HCT116 (cell line): Measurements from ENCODE around the gene CNR2. TPM values are rescaled to one million over a fixed set of nuclear protein-coding genes. Genes with fewer than 3 reads are reported as not detected.

Experiments used
- ATAC-seq: fragments of 200-7000 bp; cut with Tn5 transposase; 2 replicates; pipeline ENCODE4 v1.9.1; 2020; ENCODE audit warnings: mild to moderate bottlenecking, moderate library complexity
- BruUV-seq: library from RNA; stranded (reverse); fragments of 400-500 nt; replicated peaks from 2 replicates; lab custom pipeline; 2021; lab: Mats Ljungman, UMichigan
- CTCF ChIA-PET: fragments of 300-600 bp; sonication (Branson Sonifier 250); formaldehyde crosslinking; loops from one replicate; lab custom pipeline; 2021; ENCODE audit warnings: antibody characterized with exemption; lab: Charles Lee
- POLR2A ChIA-PET: fragments of 300-600, 350-600 bp; sonication (Branson Sonifier 250); formaldehyde crosslinking; loops from one replicate; lab custom pipeline; 2021; ENCODE audit warnings: antibody characterized with exemption; lab: Charles Lee
- RAD21 ChIA-PET, 2 experiments: fragments of 300-600 bp; sonication (Branson Sonifier 250); formaldehyde crosslinking; loops; one replicate each; lab custom pipeline; 2023; ENCODE audit warnings: low total read pairs in 2 of 2; ENCODE audit not compliant: uncharacterized antibody in 2 of 2, unreplicated experiment in 2 of 2, low non-redundant PET in 1 of 2; lab: Charles Lee
- DNase-seq: peaks from one replicate; pipeline ENCODE4 v3.0.0-alpha.2; 2010; ENCODE audit warnings: low read depth, low spot score
- H2AFZ ChIP-seq: fragments of 200-600 bp; shearing (Covaris generic), sonication (generic); 2 replicates; pipeline ENCODE4 v1.6.1; 2017; ENCODE audit warnings: low read depth, mixed run types, mixed read lengths, antibody characterized with exemption, low read length; ENCODE audit not compliant: poor library complexity, severe bottlenecking
- H3K27ac ChIP-seq: 2 replicates; pipeline ENCODE4 v1.5.1; 2012; ENCODE audit warnings: low read depth, low read length
- H3K27me3 ChIP-seq: fragments of 200-600 bp; sonication (generic); 2 replicates; pipeline ENCODE4 v1.6.1; 2016; ENCODE audit warnings: mixed run types, low read length, mixed read lengths; ENCODE audit not compliant: insufficient read depth
- H3K36me3 ChIP-seq, 2 experiments: fragments of 200-500 bp in 1 of 2; fragments of 200-600 bp in 1 of 2; sonication (Bioruptor generic) in 1 of 2; sonication (generic) in 1 of 2; 2 replicates each; pipeline versions ENCODE4 v1.5.1 to v1.6.1; 2014 to 2016; ENCODE audit warnings: low read length in 2 of 2, inconsistent platforms in 1 of 2, mixed read lengths in 1 of 2, mixed run types in 1 of 2; ENCODE audit not compliant: insufficient read depth in 2 of 2, control insufficient read depth in 1 of 2
- H3K4me1 ChIP-seq, 2 experiments: fragments of 200-600 bp in 1 of 2; sonication (generic) in 1 of 2; 2 replicates each; pipeline versions ENCODE4 v1.5.1 to v1.6.1; 2012 to 2017; ENCODE audit warnings: low read length in 2 of 2, inconsistent platforms in 1 of 2, mild to moderate bottlenecking in 1 of 2, mixed read lengths in 1 of 2, mixed run types in 1 of 2, moderate library complexity in 1 of 2; ENCODE audit not compliant: insufficient read depth in 2 of 2, control insufficient read depth in 1 of 2
- H3K4me2 ChIP-seq: fragments of 200-600 bp; sonication (generic); 2 replicates; pipeline ENCODE4 v1.6.1; 2017; ENCODE audit warnings: mixed run types, low read length, mixed read lengths
- H3K4me3 ChIP-seq, 2 experiments: fragments of 200-600 bp in 1 of 2; sonication (generic) in 1 of 2; replicated peaks in 1 of 2; 2 replicates each; pipeline ENCODE4 v1.5.1; 2011 to 2016; ENCODE audit warnings: low read length in 2 of 2, control low read depth in 1 of 2, low read depth in 1 of 2, mild to moderate bottlenecking in 1 of 2, mixed read lengths in 1 of 2, mixed run types in 1 of 2
- H3K79me2 ChIP-seq: fragments of 200-600 bp; sonication (generic); 2 replicates; pipeline ENCODE4 v1.6.1; 2017; ENCODE audit warnings: mild to moderate bottlenecking, mixed run types, low read length, moderate library complexity, mixed read lengths; ENCODE audit not compliant: insufficient read depth
- H3K9ac ChIP-seq: fragments of 200-600 bp; sonication (generic); 2 replicates; pipeline ENCODE4 v1.6.1; 2016; ENCODE audit warnings: low read length, mixed read lengths
- H3K9me2 ChIP-seq: fragments of 200-600 bp; sonication (generic), shearing (Covaris generic); 2 replicates; pipeline ENCODE4 v1.6.1; 2017; ENCODE audit warnings: mixed run types, mild to moderate bottlenecking, moderate library complexity; ENCODE audit not compliant: insufficient read depth
- H3K9me3 ChIP-seq, 2 experiments: fragments of 200-500 bp in 1 of 2; fragments of 200-600 bp in 1 of 2; sonication (Bioruptor generic) in 1 of 2; sonication (generic) in 1 of 2; 2 replicates each; pipeline ENCODE4 v1.6.1; 2014 to 2017; ENCODE audit warnings: low read length in 2 of 2, mixed read lengths in 2 of 2, inconsistent platforms in 1 of 2, low read depth in 1 of 2, mild to moderate bottlenecking in 1 of 2, mixed run types in 1 of 2, moderate library complexity in 1 of 2; ENCODE audit not compliant: control insufficient read depth in 1 of 2, insufficient read depth in 1 of 2
- H4K20me1 ChIP-seq: fragments of 200-600 bp; sonication (generic), shearing (Covaris generic); 2 replicates; pipeline ENCODE4 v1.6.1; 2017; ENCODE audit warnings: mixed run types, mild to moderate bottlenecking, moderate library complexity; ENCODE audit not compliant: insufficient read depth
- CBX3 ChIP-seq: IDR thresholded peaks from 2 replicates; pipeline ENCODE4 v1.6.1; 2012; ENCODE audit warnings: low read depth
- CEBPB ChIP-seq: IDR thresholded peaks from 2 replicates; pipeline ENCODE4 v1.6.1; 2012; ENCODE audit warnings: low read depth
- EGR1 ChIP-seq: IDR thresholded peaks from 2 replicates; pipeline ENCODE4 v1.6.1; 2012; ENCODE audit warnings: low read depth
- EZH2 ChIP-seq: fragments of 200-600 bp; sonication (generic); IDR thresholded peaks from 2 replicates; pipeline ENCODE4 v1.6.1; 2017; ENCODE audit warnings: antibody characterized with exemption, mixed run types
- SRF ChIP-seq: IDR thresholded peaks from 2 replicates; pipeline ENCODE4 v1.6.1; 2012; ENCODE audit warnings: low read depth
- YY1 ChIP-seq: IDR thresholded peaks from 2 replicates; pipeline ENCODE4 v1.6.1; 2011; ENCODE audit warnings: low read length, low read depth, moderate library complexity, mild to moderate bottlenecking; ENCODE audit not compliant: insufficient replicate concordance; ENCODE audit errors: extremely low read depth
- intact Hi-C: fragments of 100-400 bp; cut with micrococcal nuclease; formaldehyde crosslinking; loops from 2 replicates; pipeline ENCODE4 v1.10.0; 2022
- total RNA-seq: library from RNA; stranded (reverse); gene quantifications from one replicate; pipeline ENCODE4 v1.2.1, GENCODE V29; 2021; ENCODE audit not compliant: unreplicated experiment
- TF ChIP-seq, protein P1 (sequence below): IDR thresholded peaks from 2 replicates; pipeline ENCODE4 v1.6.1; 2011; ENCODE audit warnings: mild to moderate bottlenecking, low read length, moderate library complexity; ENCODE audit not compliant: insufficient replicate concordance; ENCODE audit errors: extremely low read depth
- TF ChIP-seq, protein P2 (sequence below): IDR thresholded peaks from 2 replicates; pipeline ENCODE4 v1.6.1; 2012
- TF ChIP-seq, protein P3 (sequence below), 3 experiments: fragments of 200-600 bp in 1 of 3; sonication (generic) in 1 of 3; IDR thresholded peaks in 2 of 3; conservative IDR thresholded peaks in 1 of 3; 2 replicates each; pipeline ENCODE4 v1.5.1; 2012 to 2017; ENCODE audit warnings: low read depth in 2 of 3, low read length in 2 of 3, antibody characterized with exemption in 1 of 3, borderline replicate concordance in 1 of 3, control low read depth in 1 of 3, mild to moderate bottlenecking in 1 of 3, mixed read lengths in 1 of 3, mixed run types in 1 of 3, moderate library complexity in 1 of 3; ENCODE audit not compliant: insufficient read depth in 1 of 3

Gene CNR2
- total RNA-seq, 1 experiment from 2014 or later, result 0.05 TPM

DNA sequence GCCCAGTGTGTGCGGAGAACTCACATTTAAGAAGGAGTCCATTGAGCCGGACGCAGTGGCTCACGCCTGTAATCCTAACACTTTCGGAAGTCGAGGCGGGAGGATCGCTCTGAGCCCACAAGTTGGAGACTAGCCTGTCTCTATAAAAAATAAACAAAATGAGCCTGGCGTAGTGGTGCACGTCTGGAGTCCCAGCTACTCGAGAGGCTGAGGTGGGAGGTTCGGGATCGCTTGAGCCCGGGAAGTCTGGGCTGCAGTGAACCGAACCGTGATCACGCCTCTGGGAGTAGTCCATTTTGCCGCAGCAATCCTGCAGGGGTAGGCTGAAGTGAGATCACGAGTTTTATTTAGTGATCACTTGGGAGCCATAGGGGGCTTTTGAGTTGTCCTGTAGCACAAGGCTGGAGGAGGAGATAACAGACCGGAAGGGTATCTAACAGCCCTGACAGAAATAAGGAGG, 44.6 kb downstream of the CNR2 start:
- intact Hi-C loops, result loop anchor here (2.0 to 5.0 kb wide), 2 partner anchors 60 to 96 kb away; no protein-coding TSS in a partner anchor
- Histone ChIP-seq H3K4me1 (peaks cover 34 to 39% of the 10 kb centered on the region in 2 experiments), H3K9me2 (no peaks in the 10 kb centered on the region), H3K27ac (no peak overlapping the region), H3K4me3 (peak overlapping the region in 1 of 2 experiments; percentile 83; a peak in 2 of 4 replicates), H3K27me3 (no peaks in the 10 kb centered on the region), H2AFZ (peak overlapping the region; percentile 100), H4K20me1 (no peaks in the 10 kb centered on the region), H3K79me2 (peaks cover 4% of the 10 kb centered on the region; the same call in 1 of the 2 replicates), H3K36me3 (peaks cover 0 to 3% of the 10 kb centered on the region in 2 experiments; a peak in 1 of 4 replicates), H3K9me3 (no peaks in the 10 kb centered on the region), H3K9ac (peak overlapping the region; percentile 63; the same call in 1 of the 2 replicates), H3K4me2 (peak overlapping the region; percentile 96)
- DNase-seq, result no peak
- ChIA-PET CTCF (no interaction called here), POLR2A (no interaction called here), RAD21 (no interaction called here)
- peak; percentile 12; the same call in 1 of the 2 replicates for ATAC-seq
- no peak for TF ChIP-seq EZH2
- TF ChIP-seq YY1, result no peak
- TF ChIP-seq EGR1, result no peak
- no peak for TF ChIP-seq SRF
- TF ChIP-seq CBX3, result no peak
- TF ChIP-seq, protein P1, sequence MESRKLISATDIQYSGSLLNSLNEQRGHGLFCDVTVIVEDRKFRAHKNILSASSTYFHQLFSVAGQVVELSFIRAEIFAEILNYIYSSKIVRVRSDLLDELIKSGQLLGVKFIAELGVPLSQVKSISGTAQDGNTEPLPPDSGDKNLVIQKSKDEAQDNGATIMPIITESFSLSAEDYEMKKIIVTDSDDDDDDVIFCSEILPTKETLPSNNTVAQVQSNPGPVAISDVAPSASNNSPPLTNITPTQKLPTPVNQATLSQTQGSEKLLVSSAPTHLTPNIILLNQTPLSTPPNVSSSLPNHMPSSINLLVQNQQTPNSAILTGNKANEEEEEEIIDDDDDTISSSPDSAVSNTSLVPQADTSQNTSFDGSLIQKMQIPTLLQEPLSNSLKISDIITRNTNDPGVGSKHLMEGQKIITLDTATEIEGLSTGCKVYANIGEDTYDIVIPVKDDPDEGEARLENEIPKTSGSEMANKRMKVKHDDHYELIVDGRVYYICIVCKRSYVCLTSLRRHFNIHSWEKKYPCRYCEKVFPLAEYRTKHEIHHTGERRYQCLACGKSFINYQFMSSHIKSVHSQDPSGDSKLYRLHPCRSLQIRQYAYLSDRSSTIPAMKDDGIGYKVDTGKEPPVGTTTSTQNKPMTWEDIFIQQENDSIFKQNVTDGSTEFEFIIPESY, result no peak
- TF ChIP-seq CEBPB, result no peak
- TF ChIP-seq, protein P2, sequence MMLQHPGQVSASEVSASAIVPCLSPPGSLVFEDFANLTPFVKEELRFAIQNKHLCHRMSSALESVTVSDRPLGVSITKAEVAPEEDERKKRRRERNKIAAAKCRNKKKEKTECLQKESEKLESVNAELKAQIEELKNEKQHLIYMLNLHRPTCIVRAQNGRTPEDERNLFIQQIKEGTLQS, result no peak
- TF ChIP-seq, protein P3, sequence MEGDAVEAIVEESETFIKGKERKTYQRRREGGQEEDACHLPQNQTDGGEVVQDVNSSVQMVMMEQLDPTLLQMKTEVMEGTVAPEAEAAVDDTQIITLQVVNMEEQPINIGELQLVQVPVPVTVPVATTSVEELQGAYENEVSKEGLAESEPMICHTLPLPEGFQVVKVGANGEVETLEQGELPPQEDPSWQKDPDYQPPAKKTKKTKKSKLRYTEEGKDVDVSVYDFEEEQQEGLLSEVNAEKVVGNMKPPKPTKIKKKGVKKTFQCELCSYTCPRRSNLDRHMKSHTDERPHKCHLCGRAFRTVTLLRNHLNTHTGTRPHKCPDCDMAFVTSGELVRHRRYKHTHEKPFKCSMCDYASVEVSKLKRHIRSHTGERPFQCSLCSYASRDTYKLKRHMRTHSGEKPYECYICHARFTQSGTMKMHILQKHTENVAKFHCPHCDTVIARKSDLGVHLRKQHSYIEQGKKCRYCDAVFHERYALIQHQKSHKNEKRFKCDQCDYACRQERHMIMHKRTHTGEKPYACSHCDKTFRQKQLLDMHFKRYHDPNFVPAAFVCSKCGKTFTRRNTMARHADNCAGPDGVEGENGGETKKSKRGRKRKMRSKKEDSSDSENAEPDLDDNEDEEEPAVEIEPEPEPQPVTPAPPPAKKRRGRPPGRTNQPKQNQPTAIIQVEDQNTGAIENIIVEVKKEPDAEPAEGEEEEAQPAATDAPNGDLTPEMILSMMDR (IDR thresholded peaks at IDR 0.05 in 2 of 3, conservative IDR thresholded peaks at IDR 0.05 in 1 of 3; ENCODE audit: borderline replicate concordance in 1 of 3, insufficient read depth in 1 of 3, low read depth in 2 of 3, low read length in 2 of 3), result no peak
- BruUV-seq, result no TSS peak
